ELF-1 (cell line): ENCODE results near the gene SDSL.

Experiments
- DNase-seq: peaks from one replicate; pipeline ENCODE4 v3.0.0-alpha.2; 2016; ENCODE audit warnings: low read depth, low spot score

SDSL gene

GRCh38 chr12:113480336-113480971 is 58.3 kb downstream of the SDSL start:
- DNase-seq: no peak

GRCh38 chr12:113482334-113482733 is 60.2 kb downstream of the SDSL start:
- peak; percentile 55 for DNase-seq

GRCh38 chr12:113485330-113485729 is 63.1 kb downstream of the SDSL start:
- DNase-seq: peak; percentile 52

GRCh38 chr12:113486722-113487121 is 64.5 kb downstream of the SDSL start:
- no peak for DNase-seq
